Esophagus muscularis mucosa (tissue), 4 donors: ENCODE results near the gene MRPS2. TPM values are rescaled to one million over a fixed set of nuclear protein-coding genes. Genes with fewer than 3 reads are reported as not detected.

Experiments used
- DNase-seq: peaks from one replicate; pipeline ENCODE4 v3.0.0-alpha.2; 2017; ENCODE audit errors: extremely low spot score
- H3K27ac ChIP-seq, 4 donors: fragments of 200-600 bp; sonication (generic); replicated peaks in 1 of 4; 1 replicate in 3 of 4; 2 replicates in 1 of 4; pipeline ENCODE4 v1.5.1; 2016 to 2019; ENCODE audit warnings: mild to moderate bottlenecking in 1 of 4
- H3K27me3 ChIP-seq, 4 donors: fragments of 200-600 bp; sonication (generic); one replicate each; pipeline versions ENCODE4 v1.5.1 to v1.6.0; 2016 to 2019
- H3K36me3 ChIP-seq, 4 donors: fragments of 200-600 bp; sonication (generic); one replicate each; pipeline ENCODE4 v1.5.1; 2016 to 2019
- H3K4me1 ChIP-seq, 4 donors: fragments of 200-600 bp; sonication (generic); one replicate each; pipeline ENCODE4 v1.5.1; 2016 to 2019
- H3K4me3 ChIP-seq, 4 donors: fragments of 200-600 bp; sonication (generic); 1 replicate in 2 of 4; 2 replicates in 2 of 4; pipeline ENCODE4 v1.5.1; 2016 to 2019; ENCODE audit warnings: mild to moderate bottlenecking in 4 of 4, moderate library complexity in 1 of 4
- H3K9me3 ChIP-seq, 4 donors: fragments of 200-600 bp; sonication (generic); 1 replicate in 3 of 4; 2 replicates in 1 of 4; pipeline ENCODE4 v1.5.1; 2016 to 2019
- EP300 ChIP-seq: sonication (generic); formaldehyde crosslinking; IDR thresholded peaks from one replicate; pipeline ENCODE4 v1.6.1; 2017; ENCODE audit warnings: antibody characterized with exemption
- POLR2A ChIP-seq: fragments of 450-650 bp; IDR thresholded peaks from one replicate; pipeline ENCODE4 v1.6.1; 2017; ENCODE audit warnings: antibody characterized with exemption, moderate library complexity, mild to moderate bottlenecking, low read depth
- POLR2AphosphoS5 ChIP-seq, 2 donors: sonication (generic); formaldehyde crosslinking; IDR thresholded peaks; one replicate each; pipeline ENCODE4 v1.6.1; 2017; ENCODE audit warnings: antibody characterized with exemption in 2 of 2
- WGBS: methylation state at CpG from one replicate; pipeline ENCODE4 v1.1.5; 2018; 5-methylcytosine and 5-hydroxymethylcytosine counted together
- intact Hi-C: fragments of 100-400 bp; cut with DNase I; formaldehyde crosslinking; loops from one replicate; pipeline ENCODE4 v1.15.1; 2023
- total RNA-seq, 4 donors: library from RNA; depleted of rRNA; stranded (reverse); fragments of >200 nt; gene quantifications; one replicate each; pipeline versions ENCODE4 v1.1.0 to v1.2.1, GENCODE V29; 2016
- TF ChIP-seq, protein P1 (sequence below), 3 experiments: fragments of 200-600 bp in 2 of 3; fragments of 450-650 bp in 1 of 3; sonication (generic) in 2 of 3; IDR thresholded peaks; one replicate each; pipeline ENCODE4 v1.5.1; 2017 to 2019; ENCODE audit warnings: antibody characterized with exemption in 3 of 3, mild to moderate bottlenecking in 2 of 3, moderate library complexity in 1 of 3

Gene MRPS2
- total RNA-seq, 4 donors from 2014 or later, result 19.5 to 47.3 (median 37.9) TPM

DNA sequence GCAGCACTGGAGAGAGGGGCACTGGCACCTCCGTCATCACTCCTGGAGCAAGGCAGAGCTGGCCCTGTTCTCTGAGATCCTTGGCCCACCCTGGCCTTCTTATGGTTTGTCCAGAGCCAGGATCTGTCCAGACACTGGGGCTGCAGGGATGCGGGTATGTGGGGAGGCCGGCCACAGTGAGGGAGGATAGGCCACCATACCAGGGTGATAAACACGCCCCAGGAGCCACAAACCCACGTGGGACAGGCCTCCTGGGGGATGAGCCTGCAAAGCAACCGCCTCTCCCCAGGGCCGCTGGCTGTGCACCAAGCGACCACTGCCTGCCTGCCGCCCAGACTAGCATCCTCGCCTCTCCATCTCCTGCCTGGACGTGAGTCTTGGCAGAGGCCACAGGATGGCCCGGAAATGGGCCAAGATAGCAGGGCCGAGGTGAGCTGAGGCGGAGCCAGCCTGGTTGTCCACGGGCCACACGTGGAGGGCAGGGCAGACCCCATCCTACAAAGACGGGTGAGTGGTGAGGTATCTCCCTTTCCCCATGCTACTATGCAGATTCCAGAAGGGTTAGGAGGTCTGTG is 49.9 kb downstream of the MRPS2 start:
- Histone ChIP-seq H3K27ac (no peak overlapping the region), H3K27me3 (peaks cover 0 to 28% (median 0%) of the 10 kb centered on the region in 4 donors), H3K36me3 (no peaks in the 10 kb centered on the region), H3K4me1 (no peaks in the 10 kb centered on the region), H3K9me3 (no peaks in the 10 kb centered on the region), H3K4me3 (no peak overlapping the region)
- DNase-seq, result no peak
- WGBS, result 74% methylated on average over 17 of the region's 17 CpGs
- TF ChIP-seq, protein P1, sequence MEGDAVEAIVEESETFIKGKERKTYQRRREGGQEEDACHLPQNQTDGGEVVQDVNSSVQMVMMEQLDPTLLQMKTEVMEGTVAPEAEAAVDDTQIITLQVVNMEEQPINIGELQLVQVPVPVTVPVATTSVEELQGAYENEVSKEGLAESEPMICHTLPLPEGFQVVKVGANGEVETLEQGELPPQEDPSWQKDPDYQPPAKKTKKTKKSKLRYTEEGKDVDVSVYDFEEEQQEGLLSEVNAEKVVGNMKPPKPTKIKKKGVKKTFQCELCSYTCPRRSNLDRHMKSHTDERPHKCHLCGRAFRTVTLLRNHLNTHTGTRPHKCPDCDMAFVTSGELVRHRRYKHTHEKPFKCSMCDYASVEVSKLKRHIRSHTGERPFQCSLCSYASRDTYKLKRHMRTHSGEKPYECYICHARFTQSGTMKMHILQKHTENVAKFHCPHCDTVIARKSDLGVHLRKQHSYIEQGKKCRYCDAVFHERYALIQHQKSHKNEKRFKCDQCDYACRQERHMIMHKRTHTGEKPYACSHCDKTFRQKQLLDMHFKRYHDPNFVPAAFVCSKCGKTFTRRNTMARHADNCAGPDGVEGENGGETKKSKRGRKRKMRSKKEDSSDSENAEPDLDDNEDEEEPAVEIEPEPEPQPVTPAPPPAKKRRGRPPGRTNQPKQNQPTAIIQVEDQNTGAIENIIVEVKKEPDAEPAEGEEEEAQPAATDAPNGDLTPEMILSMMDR (IDR thresholded peaks at IDR 0.05), result no peak
- TF ChIP-seq EP300 (no peak), POLR2AphosphoS5 (IDR thresholded peaks at IDR 0.05) (no peak), POLR2A (no peak)
- intact Hi-C loops, result no loop called here

DNA sequence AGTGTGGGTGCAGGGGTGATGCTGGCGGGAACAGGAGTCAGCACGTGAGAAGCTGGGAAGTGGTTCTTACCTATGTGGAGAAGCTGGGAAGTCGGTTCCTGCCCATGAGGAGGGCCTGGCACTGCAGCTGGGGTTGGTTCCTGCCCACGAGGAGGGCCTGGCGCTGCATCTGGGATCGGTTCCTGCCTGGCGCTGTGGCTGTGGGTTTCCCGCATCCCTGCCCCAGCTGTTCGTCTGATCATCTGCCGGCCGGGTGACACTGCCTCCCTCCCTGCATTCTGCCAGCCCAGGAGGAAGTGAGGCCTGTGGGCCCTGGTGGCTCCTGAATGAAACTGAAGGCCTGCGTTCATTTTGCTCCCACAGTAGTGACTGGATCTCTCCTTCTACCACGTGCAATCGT is 50.5 kb downstream of the MRPS2 start:
- TF ChIP-seq EP300 (no peak), POLR2AphosphoS5 (IDR thresholded peaks at IDR 0.05) (no peak), POLR2A (no peak)
- TF ChIP-seq, protein P1 (IDR thresholded peaks at IDR 0.05), result no peak
- no peaks in the 10 kb centered on the region for H3K36me3 ChIP-seq
- intact Hi-C loops, result no loop called here
- H3K27ac ChIP-seq, result no peak overlapping the region
- H3K9me3 ChIP-seq, result no peaks in the 10 kb centered on the region
- no peak for DNase-seq
- no peak overlapping the region for H3K4me3 ChIP-seq
- H3K27me3 ChIP-seq, result peaks cover 0 to 28% (median 0%) of the 10 kb centered on the region in 4 donors
- 45% methylated on average over 4 of the region's 14 CpGs for WGBS
- no peaks in the 10 kb centered on the region for H3K4me1 ChIP-seq

DNA sequence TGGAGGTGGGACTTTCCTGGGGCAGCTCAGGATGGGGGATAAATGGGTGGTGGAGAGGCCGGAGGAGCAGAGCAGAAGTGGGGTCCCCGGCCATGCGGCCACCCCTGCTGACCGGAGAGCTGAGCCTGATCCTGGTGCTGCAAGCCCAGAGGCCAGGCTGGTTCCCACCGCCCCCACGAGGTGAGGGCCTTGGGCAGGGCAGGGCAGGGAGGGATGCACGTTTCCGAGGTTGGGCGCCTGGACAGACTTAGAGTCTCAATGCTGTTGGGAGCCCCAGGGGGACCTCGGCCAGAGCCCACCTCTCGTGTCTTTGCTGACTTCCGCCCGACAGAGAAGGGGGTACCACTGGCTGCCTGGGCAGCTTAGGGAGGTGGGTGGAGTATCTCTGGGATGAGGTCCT is 51.0 kb downstream of the MRPS2 start:
- Histone ChIP-seq H3K36me3 (no peaks in the 10 kb centered on the region), H3K27ac (no peak overlapping the region), H3K9me3 (no peaks in the 10 kb centered on the region), H3K4me1 (no peaks in the 10 kb centered on the region), H3K27me3 (peaks cover 0 to 28% (median 0%) of the 10 kb centered on the region in 4 donors), H3K4me3 (no peak overlapping the region)
- TF ChIP-seq EP300, result no peak
- no peak for TF ChIP-seq POLR2AphosphoS5 (IDR thresholded peaks at IDR 0.05)
- no peak for TF ChIP-seq POLR2A
- TF ChIP-seq, protein P1 (IDR thresholded peaks at IDR 0.05), result no peak
- DNase-seq, result no peak
- intact Hi-C loops, result no loop called here
- WGBS, result 86% methylated on average over 12 of the region's 13 CpGs

DNA sequence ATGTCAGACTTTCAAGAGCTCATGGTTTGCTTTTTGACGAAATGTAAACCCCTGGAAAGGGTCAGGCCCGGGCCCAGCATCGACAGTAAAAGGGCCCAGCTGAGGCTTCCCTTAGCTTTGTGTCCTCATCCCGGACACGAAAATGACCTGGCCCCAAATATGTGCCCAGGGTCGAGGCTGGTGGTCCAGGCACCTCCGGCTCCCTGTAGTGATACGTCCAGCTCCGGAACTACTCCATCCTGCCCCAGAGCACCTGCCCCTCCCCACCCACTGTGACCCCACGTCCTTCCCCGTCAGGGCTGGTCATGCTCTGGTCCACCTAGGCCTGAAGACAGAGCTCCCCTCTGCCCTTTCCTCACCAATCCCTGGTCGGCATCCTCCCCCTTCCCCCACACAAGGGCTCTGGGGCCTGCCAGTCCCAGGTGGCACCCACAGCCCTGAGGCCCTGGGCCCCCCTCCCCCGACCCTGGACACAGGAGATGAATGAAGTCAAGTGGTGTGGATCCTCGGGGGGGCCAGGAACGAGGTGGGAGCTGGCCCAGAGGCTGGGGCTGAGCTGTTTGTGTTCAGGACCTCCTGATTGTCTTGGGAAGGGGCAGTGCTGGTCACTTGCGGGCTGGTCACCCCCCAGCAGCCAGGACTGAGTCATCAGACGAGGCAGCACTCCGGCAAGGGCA is 51.7 kb downstream of the MRPS2 start:
- TF ChIP-seq, protein P1 (IDR thresholded peaks at IDR 0.05), result no peak
- TF ChIP-seq EP300 (no peak), POLR2AphosphoS5 (IDR thresholded peaks at IDR 0.05) (no peak), POLR2A (no peak)
- no peaks in the 10 kb centered on the region for H3K4me1 ChIP-seq
- H3K27me3 ChIP-seq, result peaks cover 0 to 26% (median 0%) of the 10 kb centered on the region in 4 donors
- H3K4me3 ChIP-seq, result no peak overlapping the region
- intact Hi-C loops, result no loop called here
- WGBS, result 77% methylated on average over 14 of the region's 18 CpGs
- H3K36me3 ChIP-seq, result no peaks in the 10 kb centered on the region
- no peak for DNase-seq
- no peak overlapping the region for H3K27ac ChIP-seq
- H3K9me3 ChIP-seq, result no peaks in the 10 kb centered on the region
